ENCODE data around the gene NSRP1. TPM values are rescaled to one million over a fixed set of nuclear protein-coding genes. Genes with fewer than 3 reads are reported as not detected.
"Not testable (repeated sequence)": the region's sequence is repeated elsewhere in the genome, so short reads cannot be mapped to it uniquely, and the experiment has no call there.

The NSRP1 gene
- total RNA-seq, 1 experiment from 2014 or later, result 28.0 TPM

GRCh38 chr17:30133197-30133596 lies 16.6 kb downstream of the NSRP1 start:
- Mint-ChIP-seq H3K4me1 (ENCODE audit: low read depth, unreplicated experiment) (no peaks in the 10 kb centered on the region), H3K9me3 (ENCODE audit: unreplicated experiment) (no peaks in the 10 kb centered on the region), H3K4me3 (ENCODE audit: unreplicated experiment) (no peak overlapping the region), H3K36me3 (ENCODE audit: insufficient read depth, unreplicated experiment) (peaks cover 36% of the 10 kb centered on the region), H3K27ac (ENCODE audit: unreplicated experiment) (no peak overlapping the region), H3K27me3 (ENCODE audit: insufficient read depth, unreplicated experiment) (no peaks in the 10 kb centered on the region)
- no peak for DNase-seq
- intact Hi-C loops (cut with micrococcal nuclease; ENCODE audit: unreplicated experiment), result no loop called here
- TF ChIP-seq, protein P1, sequence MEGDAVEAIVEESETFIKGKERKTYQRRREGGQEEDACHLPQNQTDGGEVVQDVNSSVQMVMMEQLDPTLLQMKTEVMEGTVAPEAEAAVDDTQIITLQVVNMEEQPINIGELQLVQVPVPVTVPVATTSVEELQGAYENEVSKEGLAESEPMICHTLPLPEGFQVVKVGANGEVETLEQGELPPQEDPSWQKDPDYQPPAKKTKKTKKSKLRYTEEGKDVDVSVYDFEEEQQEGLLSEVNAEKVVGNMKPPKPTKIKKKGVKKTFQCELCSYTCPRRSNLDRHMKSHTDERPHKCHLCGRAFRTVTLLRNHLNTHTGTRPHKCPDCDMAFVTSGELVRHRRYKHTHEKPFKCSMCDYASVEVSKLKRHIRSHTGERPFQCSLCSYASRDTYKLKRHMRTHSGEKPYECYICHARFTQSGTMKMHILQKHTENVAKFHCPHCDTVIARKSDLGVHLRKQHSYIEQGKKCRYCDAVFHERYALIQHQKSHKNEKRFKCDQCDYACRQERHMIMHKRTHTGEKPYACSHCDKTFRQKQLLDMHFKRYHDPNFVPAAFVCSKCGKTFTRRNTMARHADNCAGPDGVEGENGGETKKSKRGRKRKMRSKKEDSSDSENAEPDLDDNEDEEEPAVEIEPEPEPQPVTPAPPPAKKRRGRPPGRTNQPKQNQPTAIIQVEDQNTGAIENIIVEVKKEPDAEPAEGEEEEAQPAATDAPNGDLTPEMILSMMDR (IDR thresholded peaks at IDR 0.05; ENCODE audit: insufficient read depth in 1 of 2, low read depth in 1 of 2, low read length in 1 of 2, severe bottlenecking in 1 of 2, unreplicated experiment in 1 of 2), result no peak
- no peaks in the 10 kb centered on the region for H3K9me3 ChIP-seq
- no peak overlapping the region for H3K4me3 ChIP-seq (ENCODE audit: low read depth, low read length)
- H3K4me1 ChIP-seq, result no peaks in the 10 kb centered on the region
- H3K36me3 ChIP-seq (ENCODE audit: control insufficient read depth, insufficient read depth, low read length), result no peaks in the 10 kb centered on the region; the same call in 1 of the 2 replicates
- H3K27me3 ChIP-seq (replicated peaks; ENCODE audit: control insufficient read depth, insufficient read depth, low read length), result no peaks in the 10 kb centered on the region
- POLR2A ChIA-PET, result no interaction called here
- CTCF ChIA-PET, result interaction anchor here (0.6 to 1.2 kb wide), 3 partner anchors 8 to 263 kb away, joined by 3 to 4 read pairs (median 4); no protein-coding TSS in a partner anchor
- no TSS peak for BruUV-seq (replicated peaks)

DNA sequence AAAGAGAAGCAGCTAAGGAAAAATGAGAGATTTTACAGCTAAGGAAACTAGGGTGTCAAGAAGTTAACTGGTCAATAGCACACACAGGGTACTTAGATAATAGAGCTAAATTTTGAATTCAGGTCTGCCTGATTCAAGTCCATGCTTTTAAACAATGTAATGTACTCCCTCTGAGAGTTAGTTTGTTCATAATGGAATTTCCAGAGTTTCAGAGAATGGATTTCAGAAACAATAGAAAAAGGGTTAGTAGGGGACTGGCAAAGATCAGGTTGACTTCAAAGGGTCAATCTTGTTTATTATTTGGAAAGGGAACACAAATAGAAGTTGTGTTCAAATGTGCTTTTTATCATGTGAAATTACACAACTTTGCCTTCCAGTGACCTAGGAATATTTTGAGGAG lies 17.9 kb downstream of the NSRP1 start:
- no peaks in the 10 kb centered on the region for H3K4me1 Mint-ChIP-seq (ENCODE audit: low read depth, unreplicated experiment)
- no peak overlapping the region for H3K4me3 Mint-ChIP-seq (ENCODE audit: unreplicated experiment)
- peaks cover 43% of the 10 kb centered on the region for H3K36me3 Mint-ChIP-seq (ENCODE audit: insufficient read depth, unreplicated experiment)
- no peaks in the 10 kb centered on the region; the same call in 1 of the 2 replicates for H3K36me3 ChIP-seq (ENCODE audit: control insufficient read depth, insufficient read depth, low read length)
- H3K27me3 ChIP-seq (replicated peaks; ENCODE audit: control insufficient read depth, insufficient read depth, low read length), result no peaks in the 10 kb centered on the region
- no peaks in the 10 kb centered on the region for H3K9me3 ChIP-seq
- no peaks in the 10 kb centered on the region for H3K27me3 Mint-ChIP-seq (ENCODE audit: insufficient read depth, unreplicated experiment)
- no TSS peak for BruUV-seq (replicated peaks)
- TF ChIP-seq, protein P1 (IDR thresholded peaks at IDR 0.05; ENCODE audit: insufficient read depth in 1 of 2, low read depth in 1 of 2, low read length in 1 of 2, severe bottlenecking in 1 of 2, unreplicated experiment in 1 of 2), result no peak
- H3K9me3 Mint-ChIP-seq (ENCODE audit: unreplicated experiment), result no peaks in the 10 kb centered on the region
- no peak overlapping the region for H3K27ac Mint-ChIP-seq (ENCODE audit: unreplicated experiment)
- intact Hi-C loops (cut with micrococcal nuclease; ENCODE audit: unreplicated experiment), result no loop called here
- no peak for DNase-seq
- H3K4me3 ChIP-seq (ENCODE audit: low read depth, low read length), result no peak overlapping the region
- ChIA-PET POLR2A (no interaction called here), CTCF (interaction anchor here (1.0 kb wide), 1 partner anchor 143 kb away, joined by 3 read pairs; no protein-coding TSS in a partner anchor)
- H3K4me1 ChIP-seq, result no peaks in the 10 kb centered on the region

DNA sequence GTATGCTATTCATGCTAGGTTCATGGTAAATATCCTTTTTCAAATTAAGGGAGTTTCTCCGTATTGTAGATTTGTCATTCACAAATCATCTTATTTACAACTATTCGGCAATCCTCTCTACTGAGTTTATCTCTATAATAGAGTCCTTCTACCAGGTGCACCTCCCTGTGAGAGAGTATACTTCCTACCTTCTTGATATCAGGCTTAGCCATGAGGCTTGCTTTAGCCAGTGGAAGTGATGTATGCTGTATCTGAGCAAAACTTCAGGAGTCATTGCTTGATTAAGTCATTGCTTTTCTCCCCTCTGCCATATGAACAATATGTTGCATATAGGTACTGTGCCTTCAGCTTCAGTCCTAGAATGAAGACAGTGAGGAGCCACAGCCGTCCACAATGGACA lies 20.5 kb downstream of the NSRP1 start:
- POLR2A ChIA-PET, result no interaction called here
- no peaks in the 10 kb centered on the region for H3K9me3 Mint-ChIP-seq (ENCODE audit: unreplicated experiment)
- CTCF ChIA-PET, result no interaction called here

GRCh38 chr17:30147860-30148259 lies 31.2 kb downstream of the NSRP1 start:
- H3K36me3 ChIP-seq (ENCODE audit: control insufficient read depth, insufficient read depth, low read length); H3K4me3 ChIP-seq (ENCODE audit: low read depth, low read length); H3K27me3 ChIP-seq (replicated peaks; ENCODE audit: control insufficient read depth, insufficient read depth, low read length); BruUV-seq (replicated peaks); H3K27me3 Mint-ChIP-seq (ENCODE audit: insufficient read depth, unreplicated experiment); H3K4me1 Mint-ChIP-seq (ENCODE audit: low read depth, unreplicated experiment); H3K9me3 Mint-ChIP-seq (ENCODE audit: unreplicated experiment); DNase-seq; intact Hi-C loops (cut with micrococcal nuclease; ENCODE audit: unreplicated experiment); CTCF ChIA-PET; H3K4me1 ChIP-seq; POLR2A ChIA-PET; H3K27ac Mint-ChIP-seq (ENCODE audit: unreplicated experiment); H3K4me3 Mint-ChIP-seq (ENCODE audit: unreplicated experiment); H3K9me3 ChIP-seq: not testable (repeated sequence)
- H3K36me3 Mint-ChIP-seq (ENCODE audit: insufficient read depth, unreplicated experiment), result peaks cover 14% of the 10 kb centered on the region

More for the DNA sequence above, 20.5 kb downstream of the NSRP1 start:
- no TSS peak for BruUV-seq (replicated peaks)
- H3K4me3 ChIP-seq (ENCODE audit: low read depth, low read length), result no peak overlapping the region
- H3K9me3 ChIP-seq, result no peaks in the 10 kb centered on the region
- no peaks in the 10 kb centered on the region; the same call in 1 of the 2 replicates for H3K36me3 ChIP-seq (ENCODE audit: control insufficient read depth, insufficient read depth, low read length)
- H3K4me3 Mint-ChIP-seq (ENCODE audit: unreplicated experiment), result no peak overlapping the region
- no peaks in the 10 kb centered on the region for H3K27me3 Mint-ChIP-seq (ENCODE audit: insufficient read depth, unreplicated experiment)
- H3K4me1 Mint-ChIP-seq (ENCODE audit: low read depth, unreplicated experiment), result no peaks in the 10 kb centered on the region
- TF ChIP-seq, protein P1 (IDR thresholded peaks at IDR 0.05; ENCODE audit: insufficient read depth in 1 of 2, low read depth in 1 of 2, low read length in 1 of 2, severe bottlenecking in 1 of 2, unreplicated experiment in 1 of 2), result no peak
- H3K36me3 Mint-ChIP-seq (ENCODE audit: insufficient read depth, unreplicated experiment), result peaks cover 32% of the 10 kb centered on the region
- H3K27ac Mint-ChIP-seq (ENCODE audit: unreplicated experiment), result no peak overlapping the region
- intact Hi-C loops (cut with micrococcal nuclease; ENCODE audit: unreplicated experiment), result no loop called here
- H3K27me3 ChIP-seq (replicated peaks; ENCODE audit: control insufficient read depth, insufficient read depth, low read length), result no peaks in the 10 kb centered on the region
- no peaks in the 10 kb centered on the region for H3K4me1 ChIP-seq
- DNase-seq, result no peak
